Mesothelial cell of epicardium (in vitro differentiated cells): ENCODE results near the gene SYT14. TPM values are rescaled to one million over a fixed set of nuclear protein-coding genes. Genes with fewer than 3 reads are reported as not detected.

Experiments
- DNase-seq, 2 experiments: peaks; one replicate each; pipeline ENCODE4 v3.0.0; 2021; ENCODE audit warnings: low spot score in 2 of 2; ENCODE audit not compliant: unreplicated experiment in 2 of 2
- H3K27ac Mint-ChIP-seq: 2 replicates; pipeline ENCODE4 v1.8.0; 2021; ENCODE audit warnings: mixed read lengths
- H3K27me3 Mint-ChIP-seq: 2 replicates; pipeline ENCODE4 v1.8.0; 2021; ENCODE audit warnings: low read depth, mixed read lengths
- H3K36me3 Mint-ChIP-seq: 2 replicates; pipeline ENCODE4 v1.8.0; 2021; ENCODE audit warnings: mixed read lengths
- H3K4me1 Mint-ChIP-seq: 2 replicates; pipeline ENCODE4 v1.8.0; 2021; ENCODE audit warnings: mixed read lengths
- H3K4me3 Mint-ChIP-seq: 2 replicates; pipeline ENCODE4 v1.8.0; 2021; ENCODE audit warnings: mild to moderate bottlenecking, moderate library complexity, mixed read lengths
- H3K9me3 Mint-ChIP-seq: 2 replicates; pipeline ENCODE4 v1.8.0; 2021; ENCODE audit warnings: mixed read lengths
- total RNA-seq: library from RNA; stranded (reverse); gene quantifications from 3 replicates; pipeline ENCODE4 v1.2.1, GENCODE V29; 2021
- TF ChIP-seq, protein P1 (sequence below): fragments of 200-600 bp; sonication (generic); IDR thresholded peaks from one replicate; pipeline ENCODE4 v1.5.0; 2021; ENCODE audit warnings: antibody characterized with exemption; ENCODE audit not compliant: unreplicated experiment

The SYT14 gene
- total RNA-seq, 1 donor from 2014 or later, result 1.1 TPM

DNA sequence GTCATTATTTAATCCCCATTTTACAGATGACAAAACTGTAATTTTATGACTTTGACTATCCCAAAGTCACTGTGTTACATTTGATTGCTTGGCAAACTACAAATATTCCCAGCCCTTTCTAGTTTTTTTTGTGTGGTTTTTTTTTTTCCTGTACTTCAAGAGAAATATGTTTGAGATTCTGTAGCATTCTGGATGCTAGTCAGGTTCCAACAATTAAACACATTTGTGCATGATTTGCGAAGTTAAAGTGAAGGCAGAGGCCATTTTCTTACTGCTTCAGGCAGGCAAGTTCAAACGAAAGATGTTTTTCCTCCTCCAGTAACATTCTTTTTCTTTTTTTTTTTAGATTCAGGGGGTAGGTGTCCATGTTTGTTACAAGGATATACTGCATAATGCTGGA is 186.7 kb downstream of the SYT14 start:
- H3K27me3 Mint-ChIP-seq, result no peaks in the 10 kb centered on the region
- H3K36me3 Mint-ChIP-seq, result no peaks in the 10 kb centered on the region
- DNase-seq, result no peak
- peak overlapping the region; percentile 60 for H3K27ac Mint-ChIP-seq
- no peaks in the 10 kb centered on the region for H3K9me3 Mint-ChIP-seq
- TF ChIP-seq, protein P1, sequence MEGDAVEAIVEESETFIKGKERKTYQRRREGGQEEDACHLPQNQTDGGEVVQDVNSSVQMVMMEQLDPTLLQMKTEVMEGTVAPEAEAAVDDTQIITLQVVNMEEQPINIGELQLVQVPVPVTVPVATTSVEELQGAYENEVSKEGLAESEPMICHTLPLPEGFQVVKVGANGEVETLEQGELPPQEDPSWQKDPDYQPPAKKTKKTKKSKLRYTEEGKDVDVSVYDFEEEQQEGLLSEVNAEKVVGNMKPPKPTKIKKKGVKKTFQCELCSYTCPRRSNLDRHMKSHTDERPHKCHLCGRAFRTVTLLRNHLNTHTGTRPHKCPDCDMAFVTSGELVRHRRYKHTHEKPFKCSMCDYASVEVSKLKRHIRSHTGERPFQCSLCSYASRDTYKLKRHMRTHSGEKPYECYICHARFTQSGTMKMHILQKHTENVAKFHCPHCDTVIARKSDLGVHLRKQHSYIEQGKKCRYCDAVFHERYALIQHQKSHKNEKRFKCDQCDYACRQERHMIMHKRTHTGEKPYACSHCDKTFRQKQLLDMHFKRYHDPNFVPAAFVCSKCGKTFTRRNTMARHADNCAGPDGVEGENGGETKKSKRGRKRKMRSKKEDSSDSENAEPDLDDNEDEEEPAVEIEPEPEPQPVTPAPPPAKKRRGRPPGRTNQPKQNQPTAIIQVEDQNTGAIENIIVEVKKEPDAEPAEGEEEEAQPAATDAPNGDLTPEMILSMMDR, result no peak
- no peak overlapping the region for H3K4me3 Mint-ChIP-seq
- H3K4me1 Mint-ChIP-seq, result peaks cover 20% of the 10 kb centered on the region

- TF ChIP-seq, protein P1, result no peak
- peaks cover 20% of the 10 kb centered on the region for H3K4me1 Mint-ChIP-seq
- H3K4me3 Mint-ChIP-seq, result no peak overlapping the region
- H3K9me3 Mint-ChIP-seq, result no peaks in the 10 kb centered on the region
- no peak for DNase-seq
- H3K27me3 Mint-ChIP-seq, result no peaks in the 10 kb centered on the region
- H3K27ac Mint-ChIP-seq, result no peak overlapping the region
- no peaks in the 10 kb centered on the region for H3K36me3 Mint-ChIP-seq
Measured at GRCh38 chr1:210125143-210125542, 187.1 kb downstream of the SYT14 start.

DNA sequence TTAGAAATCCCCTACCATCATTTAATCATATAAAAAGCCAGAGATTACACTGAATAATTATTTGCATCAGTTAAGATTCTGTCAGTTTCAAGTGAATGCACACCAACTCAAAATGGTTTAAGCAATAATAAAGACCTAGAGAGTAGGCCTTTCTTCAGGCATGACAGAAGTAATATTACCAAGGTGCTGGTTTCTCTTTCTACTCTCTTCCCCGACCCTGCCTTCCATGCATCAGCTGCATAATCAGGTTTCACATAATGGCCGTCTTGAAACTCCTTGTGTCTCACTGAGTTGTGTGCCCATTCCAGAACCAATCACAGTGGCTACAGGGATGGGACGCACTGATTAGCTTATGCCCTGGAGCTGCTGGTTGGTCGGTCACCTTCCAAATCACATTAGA is 191.1 kb downstream of the SYT14 start:
- Mint-ChIP-seq H3K4me1 (peaks cover 11% of the 10 kb centered on the region), H3K9me3 (no peaks in the 10 kb centered on the region), H3K36me3 (no peaks in the 10 kb centered on the region), H3K27me3 (no peaks in the 10 kb centered on the region), H3K4me3 (no peak overlapping the region), H3K27ac (no peak overlapping the region)
- TF ChIP-seq, protein P1, result no peak
- no peak for DNase-seq

DNA sequence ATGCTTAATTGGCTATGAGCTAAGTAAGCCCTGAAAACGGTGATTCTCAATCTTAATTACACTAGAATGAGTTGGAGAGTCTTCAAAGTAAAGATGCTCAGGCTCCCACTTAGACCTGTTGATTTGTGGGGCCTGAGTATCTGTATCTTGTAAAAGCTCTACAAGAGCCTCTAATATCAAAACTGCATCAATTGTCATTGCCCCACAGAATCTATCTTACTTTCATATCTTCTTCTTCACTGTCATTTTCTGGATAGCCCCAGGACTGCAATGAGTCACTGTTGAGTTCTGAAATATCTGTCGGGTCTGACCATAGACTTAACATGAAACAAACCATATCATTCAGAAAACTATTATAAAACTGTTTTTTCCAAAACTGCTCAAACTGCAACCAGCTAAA is 191.7 kb downstream of the SYT14 start:
- no peaks in the 10 kb centered on the region for H3K9me3 Mint-ChIP-seq

DNA sequence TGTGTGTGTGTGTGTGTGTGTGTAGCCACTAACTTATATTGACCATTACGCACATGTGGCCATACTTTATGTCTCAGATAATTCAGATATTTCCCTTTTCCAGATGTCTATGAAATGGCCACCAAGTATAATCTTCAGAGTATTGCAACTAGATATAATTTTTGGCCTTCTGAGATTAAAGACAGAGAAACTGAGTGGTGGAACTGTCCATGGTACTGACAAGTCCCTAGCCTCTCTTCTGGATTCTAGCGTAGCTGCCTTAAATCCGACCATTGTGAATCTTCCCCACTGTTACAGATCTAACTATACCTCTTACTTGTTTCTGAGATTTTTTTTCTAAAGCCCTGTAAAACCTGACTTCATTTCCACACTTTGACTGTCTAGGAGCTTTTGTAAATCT is 194.6 kb downstream of the SYT14 start:
- H3K9me3 Mint-ChIP-seq, result no peaks in the 10 kb centered on the region
- no peaks in the 10 kb centered on the region for H3K36me3 Mint-ChIP-seq
- H3K27me3 Mint-ChIP-seq, result peaks cover 11% of the 10 kb centered on the region
- DNase-seq, result no peak
- H3K4me3 Mint-ChIP-seq, result no peak overlapping the region
- TF ChIP-seq, protein P1, result no peak
- H3K4me1 Mint-ChIP-seq, result no peaks in the 10 kb centered on the region
- H3K27ac Mint-ChIP-seq, result no peak overlapping the region

More for the DNA sequence above, 191.7 kb downstream of the SYT14 start:
- no peak overlapping the region for H3K4me3 Mint-ChIP-seq
- H3K27me3 Mint-ChIP-seq, result peaks cover 5% of the 10 kb centered on the region
- no peak overlapping the region for H3K27ac Mint-ChIP-seq
- peaks cover 5% of the 10 kb centered on the region for H3K4me1 Mint-ChIP-seq
- TF ChIP-seq, protein P1, result no peak
- H3K36me3 Mint-ChIP-seq, result no peaks in the 10 kb centered on the region
- no peak for DNase-seq
